BJ (cell line): Measurements from ENCODE around the gene KLC1. TPM values are rescaled to one million over a fixed set of nuclear protein-coding genes. Genes with fewer than 3 reads are reported as not detected.

Experiments used
- CTCF ChIA-PET: fragments of 350-600 bp; formaldehyde crosslinking; extraction: SDS; loops from one replicate; lab custom pipeline; 2021; ENCODE audit warnings: antibody characterized with exemption, inconsistent platforms; lab: Yijun Ruan, JAX
- POLR2A ChIA-PET: fragments of 300-600 bp; sonication (Branson Sonifier 250); formaldehyde crosslinking; extraction: SDS; loops from one replicate; lab custom pipeline; 2021; ENCODE audit warnings: antibody characterized with exemption; lab: Charles Lee
- DNase-seq: peaks from one replicate; pipeline ENCODE4 v3.0.0-alpha.2; 2011; ENCODE audit warnings: low read depth
- H3K27me3 ChIP-seq: 2 replicates; pipeline ENCODE4 v1.6.0; 2011; ENCODE audit warnings: low read length; ENCODE audit not compliant: control insufficient read depth, insufficient read depth
- H3K36me3 ChIP-seq: 2 replicates; pipeline ENCODE4 v1.5.1; 2011; ENCODE audit warnings: low read length; ENCODE audit not compliant: control insufficient read depth, insufficient read depth
- H3K4me3 ChIP-seq: 2 replicates; pipeline ENCODE4 v1.5.1; 2011; ENCODE audit warnings: low read depth, mild to moderate bottlenecking, control low read depth, low read length
- polyA plus RNA-seq: library from polyadenylated mRNA; depleted of rRNA; stranded (reverse); fragments of >200 nt; gene quantifications from 2 replicates; pipeline ENCODE4 v1.2.3, GENCODE V29; 2011
- TF ChIP-seq, protein P1 (sequence below): IDR thresholded peaks from 2 replicates; pipeline ENCODE4 v1.5.1; 2011; ENCODE audit warnings: low read depth, mild to moderate bottlenecking, control low read depth, inconsistent platforms, low read length, moderate library complexity; ENCODE audit not compliant: insufficient read depth

The KLC1 gene
- polyA plus RNA-seq, 1 experiment: 112 TPM

DNA sequence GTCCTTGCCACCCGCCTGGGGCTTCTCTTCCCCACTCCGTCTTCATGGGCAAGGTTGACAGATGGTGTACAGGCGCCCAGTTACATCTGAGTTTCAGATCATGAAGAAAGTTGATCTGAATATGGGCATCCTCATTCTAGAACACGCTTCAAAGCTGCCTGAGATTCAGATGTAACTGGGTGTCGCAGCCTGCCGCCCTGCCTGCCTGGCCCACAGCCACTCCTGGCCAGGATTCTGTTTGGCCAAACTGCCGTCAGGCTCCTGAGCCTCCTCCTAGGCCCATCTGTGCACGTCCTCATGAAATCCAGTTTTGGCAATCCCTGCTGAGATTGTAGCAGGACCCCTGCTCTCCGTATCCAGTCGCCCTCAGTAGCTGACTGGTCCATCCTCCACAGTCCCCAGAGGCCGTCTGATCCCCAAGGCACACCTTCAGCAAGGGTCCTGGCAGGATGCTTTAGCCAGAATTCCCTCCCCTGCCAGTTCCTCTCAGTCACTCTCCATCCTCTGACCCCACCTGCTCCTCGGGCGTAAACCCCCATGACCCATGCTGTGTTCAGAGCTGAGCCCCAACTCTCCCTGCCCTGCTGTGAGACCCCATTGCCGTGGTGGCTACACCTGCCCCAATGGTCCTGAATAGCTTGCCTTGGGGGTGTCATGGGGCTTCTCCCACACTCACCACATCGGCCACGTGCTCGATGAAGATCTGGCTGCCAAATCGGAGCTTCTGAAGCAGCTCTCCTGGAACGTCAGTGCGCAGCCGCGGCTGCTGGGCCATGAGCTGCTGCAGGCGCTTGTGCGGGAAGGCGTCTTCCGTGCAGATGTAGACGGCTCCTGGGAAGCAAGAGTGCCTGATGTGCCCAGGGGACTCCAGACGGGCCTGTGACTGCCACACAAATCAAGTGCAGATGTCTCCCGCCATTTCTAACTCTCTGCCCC lies 73.8 kb downstream of the KLC1 start:
- DNase-seq: no peak
- H3K36me3 ChIP-seq: peaks cover 51% of the 10 kb centered on the region

DNA sequence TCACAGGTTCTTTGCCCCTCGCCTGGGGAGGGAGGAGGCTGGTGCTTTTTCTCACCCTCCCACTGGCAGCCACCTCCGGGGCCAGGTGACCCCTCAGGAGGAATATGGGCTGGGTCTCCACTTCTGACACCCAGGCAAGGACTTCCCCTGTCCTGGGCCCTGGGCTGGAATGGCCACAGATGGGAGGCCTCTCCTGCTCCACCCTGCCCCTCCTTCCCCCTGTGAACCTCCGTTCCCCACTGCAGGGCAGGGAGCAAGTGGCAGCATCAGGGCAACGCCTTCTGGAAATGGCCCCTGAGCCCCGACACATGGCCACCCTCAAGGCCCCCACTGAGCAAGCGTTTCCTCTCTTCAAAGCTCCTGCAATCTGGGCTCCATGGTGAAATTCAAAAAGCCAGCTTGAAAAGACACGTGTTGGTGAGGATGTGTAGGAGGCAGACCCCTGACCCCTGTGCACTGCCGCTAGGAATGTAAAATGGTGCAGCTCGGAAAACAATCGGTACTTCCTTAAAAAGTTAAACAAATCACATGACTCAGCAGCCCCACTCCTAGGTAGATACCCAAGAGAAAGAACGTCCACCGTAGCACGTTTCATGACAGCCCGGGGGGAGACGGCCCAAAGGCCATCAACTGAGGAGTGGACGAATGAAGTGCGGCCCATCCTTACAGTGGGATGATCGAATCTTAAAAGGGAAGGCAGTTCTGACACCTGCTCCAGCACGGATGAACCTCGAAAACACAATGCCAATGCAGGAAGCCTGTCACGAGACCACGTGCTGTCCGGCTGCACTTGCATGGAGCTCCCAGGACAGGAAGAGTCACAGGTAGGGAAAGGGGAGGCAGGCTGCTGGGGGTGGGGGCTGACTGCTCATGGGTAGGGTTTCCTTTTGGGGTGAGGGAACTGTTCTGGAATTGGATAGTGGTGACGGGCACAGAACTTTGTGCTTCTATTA lies 74.7 kb downstream of the KLC1 start:
- ChIA-PET CTCF (no interaction called here), POLR2A (interaction anchor here (0.6 kb wide), 1 partner anchor 12 kb away, joined by 4 read pairs; the partner anchor contains the start of genes XRCC3 and ZFYVE21)
- TF ChIP-seq, protein P1, sequence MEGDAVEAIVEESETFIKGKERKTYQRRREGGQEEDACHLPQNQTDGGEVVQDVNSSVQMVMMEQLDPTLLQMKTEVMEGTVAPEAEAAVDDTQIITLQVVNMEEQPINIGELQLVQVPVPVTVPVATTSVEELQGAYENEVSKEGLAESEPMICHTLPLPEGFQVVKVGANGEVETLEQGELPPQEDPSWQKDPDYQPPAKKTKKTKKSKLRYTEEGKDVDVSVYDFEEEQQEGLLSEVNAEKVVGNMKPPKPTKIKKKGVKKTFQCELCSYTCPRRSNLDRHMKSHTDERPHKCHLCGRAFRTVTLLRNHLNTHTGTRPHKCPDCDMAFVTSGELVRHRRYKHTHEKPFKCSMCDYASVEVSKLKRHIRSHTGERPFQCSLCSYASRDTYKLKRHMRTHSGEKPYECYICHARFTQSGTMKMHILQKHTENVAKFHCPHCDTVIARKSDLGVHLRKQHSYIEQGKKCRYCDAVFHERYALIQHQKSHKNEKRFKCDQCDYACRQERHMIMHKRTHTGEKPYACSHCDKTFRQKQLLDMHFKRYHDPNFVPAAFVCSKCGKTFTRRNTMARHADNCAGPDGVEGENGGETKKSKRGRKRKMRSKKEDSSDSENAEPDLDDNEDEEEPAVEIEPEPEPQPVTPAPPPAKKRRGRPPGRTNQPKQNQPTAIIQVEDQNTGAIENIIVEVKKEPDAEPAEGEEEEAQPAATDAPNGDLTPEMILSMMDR: no peak
- Histone ChIP-seq H3K4me3 (no peak overlapping the region), H3K36me3 (peaks cover 51% of the 10 kb centered on the region), H3K27me3 (no peaks in the 10 kb centered on the region)
- DNase-seq: no peak

More for the DNA sequence above, 73.8 kb downstream of the KLC1 start:
- POLR2A ChIA-PET: no interaction called here
- CTCF ChIA-PET: interaction anchor here (1.0 kb wide), 1 partner anchor 26 kb away, joined by 3 read pairs; no protein-coding TSS in a partner anchor
- TF ChIP-seq, protein P1: no peak
- Histone ChIP-seq H3K27me3 (no peaks in the 10 kb centered on the region), H3K4me3 (no peak overlapping the region)

DNA sequence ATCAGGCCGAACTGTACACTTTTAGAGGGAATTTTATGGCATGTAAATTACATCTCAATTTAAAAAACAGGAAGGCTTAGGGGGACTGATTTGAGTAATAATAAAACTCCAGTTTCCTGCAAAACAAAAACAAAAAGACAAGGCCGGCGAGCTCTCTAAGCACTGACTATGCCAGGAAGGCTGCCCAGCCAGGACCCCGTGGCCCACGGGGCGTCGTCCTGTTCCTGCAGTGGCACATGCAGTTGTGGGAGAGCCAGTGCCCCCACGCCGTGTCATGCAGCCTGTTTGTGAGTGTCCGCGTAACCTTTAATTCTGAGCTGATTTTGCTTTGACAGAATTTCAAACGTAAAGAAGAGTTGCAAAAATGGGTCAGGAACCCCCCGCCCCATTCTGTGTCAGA lies 75.7 kb downstream of the KLC1 start:
- DNase-seq: no peak
- POLR2A ChIA-PET: interaction anchor here (0.6 kb wide), 1 partner anchor 11 kb away, joined by 4 read pairs; the partner anchor contains the start of genes XRCC3 and ZFYVE21
- H3K4me3 ChIP-seq: no peak overlapping the region
- H3K27me3 ChIP-seq: no peaks in the 10 kb centered on the region
- CTCF ChIA-PET: no interaction called here
- H3K36me3 ChIP-seq: peaks cover 43% of the 10 kb centered on the region
- TF ChIP-seq, protein P1: no peak

DNA sequence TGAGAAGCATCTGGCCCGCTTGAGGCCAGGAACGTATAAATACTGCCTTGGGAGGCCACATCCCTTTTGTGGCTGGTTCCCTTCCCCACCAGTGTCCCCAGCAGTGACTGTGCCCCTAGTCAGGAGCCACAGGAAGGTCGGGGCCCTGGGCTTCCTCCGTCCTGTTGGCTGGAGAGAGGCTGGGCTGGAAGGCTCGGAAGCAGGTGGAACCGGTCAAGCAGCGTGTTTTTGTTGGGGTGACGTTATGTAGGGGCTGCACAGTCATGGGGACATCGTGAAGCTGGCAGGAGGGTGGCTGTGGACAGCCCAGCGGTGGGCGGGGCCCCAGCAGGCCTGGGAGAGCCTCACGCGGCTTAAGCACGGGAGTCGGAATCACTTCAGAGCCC lies 76.1 kb downstream of the KLC1 start:
- TF ChIP-seq, protein P1: no peak
- DNase-seq: no peak
- no peak overlapping the region for H3K4me3 ChIP-seq
- peaks cover 39% of the 10 kb centered on the region for H3K36me3 ChIP-seq
- ChIA-PET POLR2A (no interaction called here), CTCF (interaction anchor here (0.5 kb wide), 1 partner anchor 74 kb away, joined by 3 read pairs; no protein-coding TSS in a partner anchor)
- no peaks in the 10 kb centered on the region for H3K27me3 ChIP-seq
